GM12878 (cell line): ENCODE data around the gene POC1B.

Source experiments
- CBFB ChIP-seq: IDR thresholded peaks from 2 replicates; pipeline ENCODE4 v1.6.1; 2016; ENCODE audit warnings: antibody characterized with exemption, low read depth
- CTCF ChIP-seq, 3 experiments: IDR thresholded peaks in 2 of 3; conservative IDR thresholded peaks in 1 of 3; 2 replicates each; pipeline ENCODE4 v1.5.1; 2011; ENCODE audit warnings: low read depth in 3 of 3, low read length in 3 of 3, mild to moderate bottlenecking in 3 of 3, control low read depth in 2 of 3, moderate library complexity in 2 of 3, inconsistent platforms in 1 of 3, mixed read lengths in 1 of 3; ENCODE audit not compliant: control insufficient read depth in 2 of 3, insufficient read depth in 1 of 3; ENCODE audit errors: extremely low read depth in 1 of 3
- EP300 ChIP-seq, 2 experiments: fragments of 150-350 bp in 1 of 2; IDR thresholded peaks; 2 replicates each; pipeline ENCODE4 v1.6.1; 2011 to 2012; ENCODE audit warnings: low read depth in 2 of 2, low read length in 2 of 2, borderline replicate concordance in 1 of 2, improper control_type of control experiment in 1 of 2, inconsistent platforms in 1 of 2; ENCODE audit not compliant: control insufficient read depth in 1 of 2
- FOS ChIP-seq: IDR thresholded peaks from 3 replicates; pipeline ENCODE4 v1.6.1; 2011; ENCODE audit warnings: borderline replicate concordance; ENCODE audit not compliant: insufficient read length; ENCODE audit errors: extremely low read depth
- FOXK2 ChIP-seq: fragments of 450-650 bp; IDR thresholded peaks from 2 replicates; pipeline ENCODE4 v1.6.1; 2017; ENCODE audit warnings: mild to moderate bottlenecking, moderate library complexity
- NFIC ChIP-seq: IDR thresholded peaks from 2 replicates; pipeline ENCODE4 v1.6.1; 2012; ENCODE audit warnings: low read depth, mild to moderate bottlenecking, inconsistent platforms, low read length, moderate library complexity
- PKNOX1 ChIP-seq: fragments of 450-650 bp; IDR thresholded peaks from 2 replicates; pipeline ENCODE4 v1.6.1; 2016; ENCODE audit warnings: mild to moderate bottlenecking
- POLR2AphosphoS5 ChIP-seq: IDR thresholded peaks from 2 replicates; pipeline ENCODE4 v1.6.1; 2011; ENCODE audit warnings: mild to moderate bottlenecking, low read length, inconsistent platforms
- SIX5 ChIP-seq: IDR thresholded peaks from 2 replicates; pipeline ENCODE4 v1.6.1; 2011; ENCODE audit warnings: mild to moderate bottlenecking, low read depth, low read length, moderate library complexity; ENCODE audit not compliant: severe bottlenecking
- YY1 ChIP-seq: IDR thresholded peaks from 2 replicates; pipeline ENCODE4 v1.6.1; 2011; ENCODE audit warnings: low read depth, mild to moderate bottlenecking, low read length
- ZNF24 ChIP-seq: fragments of 450-650 bp; IDR thresholded peaks from 2 replicates; pipeline ENCODE4 v1.6.1; 2017; ENCODE audit warnings: antibody characterized with exemption, mild to moderate bottlenecking

- TF ChIP-seq ZNF24: no peak
- no peak for TF ChIP-seq PKNOX1
- no peak for TF ChIP-seq YY1
- no peak for TF ChIP-seq POLR2AphosphoS5
- no peak for TF ChIP-seq FOS
- no peak for TF ChIP-seq NFIC
- TF ChIP-seq CTCF (IDR thresholded peaks at IDR 0.05 in 2 of 3, conservative IDR thresholded peaks at IDR 0.05 in 1 of 3; ENCODE audit: control insufficient read depth in 2 of 3, extremely low read depth in 1 of 3, insufficient read depth in 1 of 3, low read depth in 3 of 3, low read length in 3 of 3): no peak
- no peak for TF ChIP-seq FOXK2
- TF ChIP-seq EP300 (IDR thresholded peaks at IDR 0.05; ENCODE audit: borderline replicate concordance in 1 of 2, control insufficient read depth in 1 of 2, low read depth in 2 of 2, low read length in 2 of 2): no peak
- no peak for TF ChIP-seq SIX5
- TF ChIP-seq CBFB: no peak
These were observed 107.5 kb downstream of the POC1B start for GRCh38 chr12:89418228-89418910.
